Peyer's patch (tissue), 4 donors: ENCODE results near the gene GPC5.

ENCODE experiments used
- CTCF ChIP-seq, 6 experiments: fragments of 450-650 bp in 4 of 6; fragments of 200-600 bp in 2 of 6; sonication (generic) in 1 of 6; IDR thresholded peaks; one replicate each; pipeline ENCODE4 v1.5.1; 2017 to 2019; ENCODE audit warnings: antibody characterized with exemption in 6 of 6, mild to moderate bottlenecking in 3 of 6, moderate library complexity in 1 of 6
- POLR2A ChIP-seq, 2 donors: fragments of 450-650 bp; IDR thresholded peaks; one replicate each; pipeline ENCODE4 v1.5.1; 2017; ENCODE audit warnings: antibody characterized with exemption in 2 of 2, mild to moderate bottlenecking in 2 of 2, moderate library complexity in 2 of 2

DNA sequence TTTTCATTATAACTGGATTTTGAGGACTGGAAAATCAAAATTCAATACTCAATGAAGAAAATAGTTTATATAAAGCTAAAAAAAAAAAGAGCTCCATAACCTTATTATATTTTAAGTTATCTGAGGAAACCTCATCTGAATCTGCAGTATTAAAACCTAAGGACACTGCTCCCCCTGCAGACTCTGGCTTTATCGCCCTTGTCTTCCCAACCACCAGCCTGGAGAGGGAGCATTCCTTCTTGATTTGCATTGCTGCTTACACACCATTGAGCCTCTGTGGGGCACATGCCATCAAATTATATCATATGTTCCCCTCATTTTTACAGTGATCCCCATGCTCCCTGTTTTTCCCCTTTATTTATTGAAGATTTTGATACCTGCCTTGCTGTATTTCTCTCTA is 956.8 kb downstream of the GPC5 start:
- TF ChIP-seq CTCF (IDR thresholded peaks at IDR 0.05) (peak in 3 of 6 experiments; percentile 19 to 39 (median 26)), POLR2A (IDR thresholded peaks at IDR 0.05) (no peak)
